ENCODE data around the gene HMGN5.
A peak's percentile ranks its signal among the peaks of the same experiment; 100 is the strongest.

The HMGN5 gene

DNA sequence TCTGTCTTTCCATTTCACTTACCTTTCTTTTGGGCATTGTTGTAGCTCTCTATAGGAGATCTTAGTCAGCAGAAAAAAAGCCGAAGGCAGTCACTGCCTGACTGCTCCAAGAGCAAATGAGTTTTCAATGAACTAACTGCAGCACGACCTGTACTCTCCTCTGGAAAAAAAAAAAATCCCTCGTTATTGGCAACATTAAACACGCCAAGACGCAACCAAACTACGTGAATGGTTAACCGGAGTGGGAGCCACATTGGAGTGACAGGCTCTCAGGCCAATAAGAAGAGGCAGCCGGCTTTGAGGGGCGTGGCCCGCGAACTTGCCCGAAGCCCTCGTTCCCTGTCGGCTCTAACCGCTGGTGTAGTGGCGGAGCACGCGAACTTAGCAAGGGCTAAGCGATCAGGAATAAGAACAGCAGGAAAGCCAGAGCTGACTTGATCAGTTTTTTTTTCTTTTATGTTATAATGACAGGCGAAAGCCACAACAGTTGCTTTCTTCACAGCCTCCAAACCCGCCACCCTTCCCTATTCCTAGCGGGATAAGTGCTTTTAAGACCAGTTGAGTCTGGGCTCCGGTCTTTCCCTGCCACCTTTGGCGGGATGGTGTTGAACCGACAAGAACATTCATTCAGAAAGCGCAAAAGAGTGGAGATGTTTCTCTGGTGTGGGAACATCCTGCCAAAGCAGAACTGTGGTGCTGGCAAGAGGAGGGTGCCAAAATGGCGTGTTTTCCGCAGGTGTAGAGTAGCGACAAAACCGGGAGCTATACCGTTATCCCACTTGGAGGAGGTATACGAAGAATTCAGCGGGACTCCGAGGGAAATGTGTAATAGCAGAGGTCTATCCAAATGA lies 80.0 kb downstream of the HMGN5 start:
- TF ChIP-seq, protein P1, sequence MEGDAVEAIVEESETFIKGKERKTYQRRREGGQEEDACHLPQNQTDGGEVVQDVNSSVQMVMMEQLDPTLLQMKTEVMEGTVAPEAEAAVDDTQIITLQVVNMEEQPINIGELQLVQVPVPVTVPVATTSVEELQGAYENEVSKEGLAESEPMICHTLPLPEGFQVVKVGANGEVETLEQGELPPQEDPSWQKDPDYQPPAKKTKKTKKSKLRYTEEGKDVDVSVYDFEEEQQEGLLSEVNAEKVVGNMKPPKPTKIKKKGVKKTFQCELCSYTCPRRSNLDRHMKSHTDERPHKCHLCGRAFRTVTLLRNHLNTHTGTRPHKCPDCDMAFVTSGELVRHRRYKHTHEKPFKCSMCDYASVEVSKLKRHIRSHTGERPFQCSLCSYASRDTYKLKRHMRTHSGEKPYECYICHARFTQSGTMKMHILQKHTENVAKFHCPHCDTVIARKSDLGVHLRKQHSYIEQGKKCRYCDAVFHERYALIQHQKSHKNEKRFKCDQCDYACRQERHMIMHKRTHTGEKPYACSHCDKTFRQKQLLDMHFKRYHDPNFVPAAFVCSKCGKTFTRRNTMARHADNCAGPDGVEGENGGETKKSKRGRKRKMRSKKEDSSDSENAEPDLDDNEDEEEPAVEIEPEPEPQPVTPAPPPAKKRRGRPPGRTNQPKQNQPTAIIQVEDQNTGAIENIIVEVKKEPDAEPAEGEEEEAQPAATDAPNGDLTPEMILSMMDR (IDR thresholded peaks at IDR 0.05; ENCODE audit: extremely low read depth, insufficient read depth, missing control alignments): no peak
- in situ Hi-C loops (cut with MboI; ENCODE audit: low pct_unique_long_range_greater_than_20kb, low sequenced_read_pairs, unreplicated experiment): no loop called here

GRCh38 chrX:81120936-81121371 lies 80.8 kb downstream of the HMGN5 start:
- in situ Hi-C loops (cut with MboI; ENCODE audit: low pct_unique_long_range_greater_than_20kb, low sequenced_read_pairs, unreplicated experiment): no loop called here
- TF ChIP-seq, protein P1 (IDR thresholded peaks at IDR 0.05; ENCODE audit: extremely low read depth, insufficient read depth, missing control alignments): peak; percentile 55
- DNase-seq (ENCODE audit: low spot score): peak; percentile 10

More for the DNA sequence above, 80.0 kb downstream of the HMGN5 start:
- DNase-seq (ENCODE audit: low spot score): peak; percentile 69

DNA sequence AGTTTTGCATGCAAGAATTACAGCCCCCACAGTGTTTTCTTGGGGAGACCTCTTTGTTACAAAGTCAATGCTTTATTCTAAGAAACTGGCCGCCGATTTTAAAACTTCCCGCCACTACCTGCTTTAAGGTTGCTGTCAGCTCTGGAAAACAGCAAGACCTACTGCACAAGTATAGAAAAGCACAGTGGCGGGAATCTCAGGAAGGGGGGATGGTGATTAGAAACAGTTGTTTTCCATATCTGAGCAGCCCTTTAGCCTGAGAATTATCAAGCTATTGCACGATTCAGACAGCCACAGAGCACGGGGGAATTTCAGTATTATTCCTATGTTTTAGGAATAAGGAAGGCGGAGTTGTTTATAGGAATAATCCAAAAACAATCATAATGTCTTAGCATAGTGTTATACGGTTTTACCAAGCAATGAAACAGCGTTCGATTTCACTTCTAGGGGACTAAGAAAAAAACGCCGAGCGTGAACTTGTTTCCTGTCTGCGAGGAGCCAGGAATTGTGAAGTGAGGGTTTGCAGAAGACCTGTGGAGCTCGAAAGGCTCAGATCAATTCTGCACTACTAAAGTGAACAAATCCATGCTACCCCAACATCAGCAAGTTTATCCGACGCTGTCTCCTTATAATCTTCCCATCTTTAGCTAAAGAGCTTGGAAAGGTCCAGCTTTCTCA lies 81.3 kb downstream of the HMGN5 start:
- no peak for DNase-seq (ENCODE audit: low spot score)
- TF ChIP-seq, protein P1 (IDR thresholded peaks at IDR 0.05; ENCODE audit: extremely low read depth, insufficient read depth, missing control alignments): no peak
- in situ Hi-C loops (cut with MboI; ENCODE audit: low pct_unique_long_range_greater_than_20kb, low sequenced_read_pairs, unreplicated experiment): no loop called here

DNA sequence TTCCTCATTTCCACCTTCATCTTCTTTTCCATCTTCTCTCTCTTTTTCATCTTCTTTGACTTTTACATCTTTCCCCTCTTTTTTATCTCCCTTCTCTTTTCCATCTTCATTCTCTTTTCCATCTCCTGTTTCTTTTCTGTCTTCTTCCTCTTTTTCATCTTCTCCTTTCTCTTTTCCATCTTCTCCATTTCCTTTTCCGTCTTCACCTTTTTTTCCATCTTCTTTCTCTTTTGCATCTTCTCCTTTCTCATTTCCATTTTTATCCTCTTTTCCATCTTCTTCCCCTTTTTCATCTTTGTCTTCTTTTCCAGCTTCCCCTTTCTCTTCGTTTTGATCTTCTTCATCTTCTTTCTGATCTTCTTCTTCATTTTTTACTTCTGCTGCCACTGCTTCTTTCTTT lies 87.0 kb downstream of the HMGN5 start:
- DNase-seq (ENCODE audit: low spot score): no peak
- in situ Hi-C loops (cut with MboI; ENCODE audit: low pct_unique_long_range_greater_than_20kb, low sequenced_read_pairs, unreplicated experiment): no loop called here
- TF ChIP-seq, protein P1 (IDR thresholded peaks at IDR 0.05; ENCODE audit: extremely low read depth, insufficient read depth, missing control alignments): no peak

DNA sequence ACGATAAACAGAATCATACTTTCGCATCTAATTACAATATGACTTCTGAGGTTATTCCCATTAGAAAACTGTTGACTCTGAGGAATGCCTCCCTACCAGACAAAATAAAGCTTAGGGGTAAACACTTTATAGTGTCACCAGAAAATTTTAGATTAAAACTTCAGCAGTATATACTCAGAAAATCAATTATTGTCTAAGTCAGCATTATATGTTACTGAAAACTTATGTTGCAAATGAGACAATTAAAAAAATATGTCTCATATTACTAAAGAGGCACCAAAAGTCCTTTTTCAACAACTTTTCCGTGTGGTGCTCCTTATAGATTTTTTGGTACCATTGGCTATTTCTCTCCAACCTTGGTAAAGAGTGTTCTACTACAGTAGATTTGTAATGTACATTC lies 91.4 kb downstream of the HMGN5 start:
- in situ Hi-C loops (cut with MboI; ENCODE audit: low pct_unique_long_range_greater_than_20kb, low sequenced_read_pairs, unreplicated experiment): no loop called here
- no peak for DNase-seq (ENCODE audit: low spot score)
- TF ChIP-seq, protein P1 (IDR thresholded peaks at IDR 0.05; ENCODE audit: extremely low read depth, insufficient read depth, missing control alignments): no peak

- in situ Hi-C loops (cut with MboI; ENCODE audit: low pct_unique_long_range_greater_than_20kb, low sequenced_read_pairs, unreplicated experiment): no loop called here
- no peak for DNase-seq (ENCODE audit: low spot score)
- TF ChIP-seq, protein P1 (IDR thresholded peaks at IDR 0.05; ENCODE audit: extremely low read depth, insufficient read depth, missing control alignments): no peak
Measured at GRCh38 chrX:81082649-81083048, 119.1 kb downstream of the HMGN5 start.

Data from GM13977 (cell line).